Peyer's patch (tissue), 4 donors: ENCODE results near the gene AGBL5. TPM values are rescaled to one million over a fixed set of nuclear protein-coding genes. Genes with fewer than 3 reads are reported as not detected.

Experiments used
- DNase-seq, 3 donors: peaks; one replicate each; pipeline ENCODE4 v3.0.0-alpha.2; 2017 to 2019
- H3K27ac ChIP-seq, 4 donors: fragments of 200-600 bp; sonication (generic); one replicate each; pipeline ENCODE4 v1.5.1; 2016 to 2019
- H3K27me3 ChIP-seq, 2 donors: fragments of 200-600 bp; sonication (generic); one replicate each; pipeline ENCODE4 v1.5.1; 2019
- H3K36me3 ChIP-seq, 3 donors: fragments of 200-600 bp; sonication (generic); one replicate each; pipeline ENCODE4 v1.5.1; 2016 to 2019
- H3K4me1 ChIP-seq, 4 donors: fragments of 200-600 bp; sonication (generic); one replicate each; pipeline ENCODE4 v1.5.1; 2016 to 2019
- H3K4me3 ChIP-seq, 4 donors: fragments of 200-600 bp; sonication (generic); 1 replicate in 3 of 4; 2 replicates in 1 of 4; pipeline ENCODE4 v1.5.1; 2016 to 2019; ENCODE audit warnings: mild to moderate bottlenecking in 1 of 4
- H3K9me3 ChIP-seq, 4 donors: fragments of 200-600 bp; sonication (generic); one replicate each; pipeline ENCODE4 v1.5.1; 2016 to 2019; ENCODE audit warnings: mild to moderate bottlenecking in 1 of 4
- POLR2A ChIP-seq, 2 donors: fragments of 450-650 bp; IDR thresholded peaks; one replicate each; pipeline ENCODE4 v1.5.1; 2017; ENCODE audit warnings: antibody characterized with exemption in 2 of 2, mild to moderate bottlenecking in 2 of 2, moderate library complexity in 2 of 2
- total RNA-seq, 4 donors: library from RNA; depleted of rRNA; stranded (reverse); fragments of >200 nt; gene quantifications; one replicate each; pipeline ENCODE4 v1.1.0, GENCODE V29; 2016
- TF ChIP-seq, protein P1 (sequence below), 6 experiments: fragments of 450-650 bp in 4 of 6; fragments of 200-600 bp in 2 of 6; sonication (generic) in 1 of 6; IDR thresholded peaks; one replicate each; pipeline ENCODE4 v1.5.1; 2017 to 2019; ENCODE audit warnings: antibody characterized with exemption in 6 of 6, mild to moderate bottlenecking in 3 of 6, moderate library complexity in 1 of 6

Gene AGBL5
- total RNA-seq, 4 donors from 2014 or later = 7.5 to 18.2 (median 12.3) TPM

DNA sequence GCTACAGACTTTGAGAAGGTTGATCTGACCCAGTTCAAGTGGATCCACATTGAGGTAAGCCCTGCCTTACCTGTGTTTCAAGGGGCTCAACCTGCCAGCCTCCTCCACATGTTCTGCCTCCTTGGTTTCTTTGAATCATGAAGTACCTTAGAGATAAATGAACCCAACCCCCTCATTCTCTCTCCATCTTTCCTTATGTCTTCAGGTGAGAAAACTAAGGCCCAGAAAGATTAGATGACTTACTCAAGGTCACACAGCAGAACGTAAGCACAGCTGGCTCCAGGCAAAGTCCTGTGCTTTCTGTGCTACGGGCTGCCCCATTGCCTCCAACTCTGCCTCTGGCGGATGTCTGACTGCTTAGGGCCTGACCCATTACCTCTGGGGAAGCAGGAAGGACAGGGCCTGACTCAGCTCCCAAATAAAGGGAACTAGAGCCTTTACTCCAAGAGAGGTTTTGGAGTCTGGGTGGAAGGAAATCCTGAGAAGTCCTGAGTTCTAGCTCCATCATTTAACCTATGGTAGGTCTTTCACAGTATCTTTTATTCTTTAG, 45.4 kb downstream of the AGBL5 start:
- no peaks in the 10 kb centered on the region for H3K27me3 ChIP-seq
- H3K27ac ChIP-seq = peak overlapping the region in 2 of 4 donors; percentile 53 to 86
- no peak overlapping the region for H3K4me3 ChIP-seq
- peaks cover 0 to 42% (median 0%) of the 10 kb centered on the region in 3 donors for H3K36me3 ChIP-seq
- no peak for DNase-seq
- H3K9me3 ChIP-seq = no peaks in the 10 kb centered on the region
- TF ChIP-seq POLR2A (IDR thresholded peaks at IDR 0.05) = no peak
- TF ChIP-seq, protein P1, sequence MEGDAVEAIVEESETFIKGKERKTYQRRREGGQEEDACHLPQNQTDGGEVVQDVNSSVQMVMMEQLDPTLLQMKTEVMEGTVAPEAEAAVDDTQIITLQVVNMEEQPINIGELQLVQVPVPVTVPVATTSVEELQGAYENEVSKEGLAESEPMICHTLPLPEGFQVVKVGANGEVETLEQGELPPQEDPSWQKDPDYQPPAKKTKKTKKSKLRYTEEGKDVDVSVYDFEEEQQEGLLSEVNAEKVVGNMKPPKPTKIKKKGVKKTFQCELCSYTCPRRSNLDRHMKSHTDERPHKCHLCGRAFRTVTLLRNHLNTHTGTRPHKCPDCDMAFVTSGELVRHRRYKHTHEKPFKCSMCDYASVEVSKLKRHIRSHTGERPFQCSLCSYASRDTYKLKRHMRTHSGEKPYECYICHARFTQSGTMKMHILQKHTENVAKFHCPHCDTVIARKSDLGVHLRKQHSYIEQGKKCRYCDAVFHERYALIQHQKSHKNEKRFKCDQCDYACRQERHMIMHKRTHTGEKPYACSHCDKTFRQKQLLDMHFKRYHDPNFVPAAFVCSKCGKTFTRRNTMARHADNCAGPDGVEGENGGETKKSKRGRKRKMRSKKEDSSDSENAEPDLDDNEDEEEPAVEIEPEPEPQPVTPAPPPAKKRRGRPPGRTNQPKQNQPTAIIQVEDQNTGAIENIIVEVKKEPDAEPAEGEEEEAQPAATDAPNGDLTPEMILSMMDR (IDR thresholded peaks at IDR 0.05) = no peak
- peaks cover 0 to 38% (median 8%) of the 10 kb centered on the region in 4 donors for H3K4me1 ChIP-seq

DNA sequence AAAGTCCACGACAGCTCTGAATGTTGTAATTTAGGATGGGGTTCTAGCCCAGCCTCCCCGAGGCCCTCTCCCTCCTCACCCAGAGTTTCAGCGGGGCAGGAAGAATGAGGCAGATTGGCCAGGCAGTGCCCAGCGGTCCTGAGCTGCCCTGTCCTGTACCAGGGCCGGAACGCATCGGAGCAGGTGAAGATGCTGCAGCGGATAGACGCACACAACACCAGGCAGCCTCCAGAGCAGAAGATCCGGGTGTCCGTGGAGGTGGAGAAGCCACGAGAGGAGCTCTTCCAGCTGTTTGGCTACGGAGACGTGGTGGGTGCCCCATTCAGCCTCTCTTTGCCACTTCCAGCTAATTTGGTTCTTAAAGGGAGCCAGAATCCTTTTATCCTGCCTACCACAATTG, 45.9 kb downstream of the AGBL5 start:
- H3K27ac ChIP-seq = no peak overlapping the region
- no peak for TF ChIP-seq POLR2A (IDR thresholded peaks at IDR 0.05)
- TF ChIP-seq, protein P1 (IDR thresholded peaks at IDR 0.05) = no peak
- no peak overlapping the region for H3K4me3 ChIP-seq
- H3K36me3 ChIP-seq = peaks cover 0 to 42% (median 0%) of the 10 kb centered on the region in 3 donors
- peaks cover 0 to 33% (median 6%) of the 10 kb centered on the region in 4 donors for H3K4me1 ChIP-seq
- DNase-seq = no peak
- H3K27me3 ChIP-seq = no peaks in the 10 kb centered on the region
- H3K9me3 ChIP-seq = no peaks in the 10 kb centered on the region

DNA sequence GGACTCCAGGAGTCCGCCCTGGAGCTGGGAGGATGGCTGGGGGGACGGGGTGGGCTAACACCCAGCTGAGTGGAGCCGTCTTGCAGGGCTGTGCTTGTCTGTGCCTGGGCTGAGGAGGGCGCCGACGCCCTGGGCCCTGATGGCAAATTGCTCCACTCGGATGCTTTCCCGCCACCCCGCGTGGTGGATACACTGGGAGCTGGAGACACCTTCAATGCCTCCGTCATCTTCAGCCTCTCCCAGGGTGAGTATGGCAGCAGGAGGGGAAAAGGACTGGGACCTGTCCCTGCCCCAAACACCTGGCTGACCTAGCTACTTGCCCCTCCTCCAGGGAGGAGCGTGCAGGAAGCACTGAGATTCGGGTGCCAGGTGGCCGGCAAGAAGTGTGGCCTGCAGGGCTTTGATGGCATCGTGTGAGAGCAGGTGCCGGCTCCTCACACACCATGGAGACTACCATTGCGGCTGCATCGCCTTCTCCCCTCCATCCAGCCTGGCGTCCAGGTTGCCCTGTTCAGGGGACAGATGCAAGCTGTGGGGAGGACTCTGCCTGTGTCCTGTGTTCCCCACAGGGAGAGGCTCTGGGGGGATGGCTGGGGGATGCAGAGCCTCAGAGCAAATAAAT, 48.0 kb downstream of the AGBL5 start:
- Histone ChIP-seq H3K27me3 (no peaks in the 10 kb centered on the region), H3K4me1 (peaks cover 0 to 21% (median 2%) of the 10 kb centered on the region in 4 donors), H3K4me3 (no peak overlapping the region), H3K27ac (no peak overlapping the region), H3K9me3 (no peaks in the 10 kb centered on the region), H3K36me3 (peaks cover 0 to 42% (median 0%) of the 10 kb centered on the region in 3 donors)
- no peak for TF ChIP-seq POLR2A (IDR thresholded peaks at IDR 0.05)
- TF ChIP-seq, protein P1 (IDR thresholded peaks at IDR 0.05) = no peak
- DNase-seq = no peak

DNA sequence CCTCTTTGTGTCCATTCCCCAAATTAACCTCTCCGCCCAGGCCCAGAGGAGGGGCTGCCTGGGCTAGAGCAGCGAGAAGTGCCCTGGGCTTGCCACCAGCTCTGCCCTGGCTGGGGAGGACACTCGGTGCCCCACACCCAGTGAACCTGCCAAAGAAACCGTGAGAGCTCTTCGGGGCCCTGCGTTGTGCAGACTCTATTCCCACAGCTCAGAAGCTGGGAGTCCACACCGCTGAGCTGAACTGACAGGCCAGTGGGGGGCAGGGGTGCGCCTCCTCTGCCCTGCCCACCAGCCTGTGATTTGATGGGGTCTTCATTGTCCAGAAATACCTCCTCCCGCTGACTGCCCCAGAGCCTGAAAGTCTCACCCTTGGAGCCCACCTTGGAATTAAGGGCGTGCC, 48.6 kb downstream of the AGBL5 start:
- DNase-seq = no peak
- Histone ChIP-seq H3K4me3 (no peak overlapping the region), H3K36me3 (peaks cover 0 to 37% (median 0%) of the 10 kb centered on the region in 3 donors), H3K9me3 (no peaks in the 10 kb centered on the region), H3K27ac (no peak overlapping the region), H3K27me3 (no peaks in the 10 kb centered on the region), H3K4me1 (peaks cover 0 to 15% (median 2%) of the 10 kb centered on the region in 4 donors)
- TF ChIP-seq POLR2A (IDR thresholded peaks at IDR 0.05) = no peak
- TF ChIP-seq, protein P1 (IDR thresholded peaks at IDR 0.05) = no peak

DNA sequence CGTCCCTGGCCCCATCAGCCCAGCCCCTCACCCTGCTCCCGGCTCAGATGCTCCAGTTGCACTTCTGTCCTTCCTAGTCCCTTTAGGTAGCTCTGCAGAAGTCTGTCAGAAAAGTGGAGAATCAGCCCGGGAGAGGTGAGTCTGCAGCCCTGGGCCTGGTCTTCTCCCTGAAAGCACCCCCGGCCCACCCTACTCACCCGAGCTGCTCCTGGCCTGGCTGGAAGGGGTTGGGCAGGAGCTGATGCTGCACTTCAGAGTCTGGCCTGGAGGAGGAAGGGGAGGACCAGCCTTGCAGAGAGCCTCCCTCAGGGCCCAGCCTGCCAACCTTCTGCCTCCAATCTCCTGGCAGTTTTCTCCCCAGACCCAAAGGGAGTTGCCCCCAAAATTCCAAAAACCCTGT, 50.9 kb downstream of the AGBL5 start:
- DNase-seq = no peak
- Histone ChIP-seq H3K4me3 (no peak overlapping the region), H3K36me3 (peaks cover 0 to 30% (median 0%) of the 10 kb centered on the region in 3 donors), H3K27me3 (no peaks in the 10 kb centered on the region), H3K9me3 (no peaks in the 10 kb centered on the region), H3K27ac (no peak overlapping the region), H3K4me1 (no peaks in the 10 kb centered on the region)
- TF ChIP-seq, protein P1 (IDR thresholded peaks at IDR 0.05) = no peak
